NAMALWA (cell line): ENCODE measurements around the gene TPCN2.
"Not testable (repeated sequence)": the region's sequence is repeated elsewhere in the genome, so short reads cannot be mapped to it uniquely, and the experiment has no call there.

Experiments used
- DNase-seq: peaks from one replicate; pipeline ENCODE4 v3.0.0-alpha.2; 2015; ENCODE audit warnings: low spot score

TPCN2 gene

GRCh38 chr11:69131121-69131566 lies 82.4 kb downstream of the TPCN2 start:
- no peak for DNase-seq

- DNase-seq, result no peak
Observed at GRCh38 chr11:69131644-69132300, 83.0 kb downstream of the TPCN2 start.

- DNase-seq, result no peak
Observed at GRCh38 chr11:69132301-69132670, 83.6 kb downstream of the TPCN2 start.

- no peak for DNase-seq
Observed at GRCh38 chr11:69133251-69133650, 84.5 kb downstream of the TPCN2 start.

GRCh38 chr11:69134182-69134581 lies 85.5 kb downstream of the TPCN2 start:
- not testable (repeated sequence) for DNase-seq

- no peak for DNase-seq
Observed at GRCh38 chr11:69134957-69135356, 86.2 kb downstream of the TPCN2 start.

GRCh38 chr11:69135420-69136363 lies 87.0 kb downstream of the TPCN2 start:
- no peak for DNase-seq

GRCh38 chr11:69136471-69136870 lies 87.7 kb downstream of the TPCN2 start:
- no peak for DNase-seq

GRCh38 chr11:69137151-69137844 lies 88.6 kb downstream of the TPCN2 start:
- no peak for DNase-seq

- DNase-seq, result no peak
Observed at GRCh38 chr11:69138265-69138664, 89.5 kb downstream of the TPCN2 start.

GRCh38 chr11:69140161-69140560 lies 91.4 kb downstream of the TPCN2 start:
- not testable (repeated sequence) for DNase-seq

- no peak for DNase-seq
Observed at GRCh38 chr11:69140635-69141034, 91.9 kb downstream of the TPCN2 start.

GRCh38 chr11:69141742-69142141 lies 93.0 kb downstream of the TPCN2 start:
- no peak for DNase-seq

GRCh38 chr11:69142895-69143294 lies 94.2 kb downstream of the TPCN2 start:
- DNase-seq, result peak; percentile 80

GRCh38 chr11:69144316-69145049 lies 95.8 kb downstream of the TPCN2 start:
- no peak for DNase-seq

GRCh38 chr11:69145050-69145380 lies 96.3 kb downstream of the TPCN2 start:
- no peak for DNase-seq

- no peak for DNase-seq
Observed at GRCh38 chr11:69148377-69148762, 99.6 kb downstream of the TPCN2 start.

GRCh38 chr11:69148806-69149205 lies 100.1 kb downstream of the TPCN2 start:
- no peak for DNase-seq

- not testable (repeated sequence) for DNase-seq
Observed at GRCh38 chr11:69149338-69150045, 100.8 kb downstream of the TPCN2 start.

- no peak for DNase-seq
Observed at GRCh38 chr11:69150175-69150574, 101.4 kb downstream of the TPCN2 start.

- DNase-seq, result no peak
Observed at GRCh38 chr11:69151836-69152235, 103.1 kb downstream of the TPCN2 start.
